ENCODE data around the gene PGRMC2.

DNA sequence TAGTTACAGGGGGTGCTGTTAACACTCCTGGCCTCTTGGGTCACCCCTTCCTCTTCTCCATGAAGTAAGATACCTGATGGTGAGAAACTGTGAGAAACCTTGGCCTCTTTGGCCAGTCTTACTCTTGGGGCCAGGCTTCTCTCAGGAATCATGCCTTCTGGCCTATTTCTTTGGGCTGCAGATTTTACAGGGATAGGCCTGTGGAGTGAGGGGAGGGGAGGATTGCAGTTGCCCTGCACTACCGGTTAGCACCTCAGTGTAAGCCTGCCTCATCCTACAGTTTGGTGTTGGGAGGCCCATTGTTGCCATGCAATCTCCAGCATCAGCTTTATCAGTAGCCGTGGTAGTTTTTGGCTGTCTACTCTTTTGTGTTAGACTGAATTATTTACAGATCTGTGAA is 7.6 kb upstream of the PGRMC2 start:
- TF ChIP-seq, protein P1, sequence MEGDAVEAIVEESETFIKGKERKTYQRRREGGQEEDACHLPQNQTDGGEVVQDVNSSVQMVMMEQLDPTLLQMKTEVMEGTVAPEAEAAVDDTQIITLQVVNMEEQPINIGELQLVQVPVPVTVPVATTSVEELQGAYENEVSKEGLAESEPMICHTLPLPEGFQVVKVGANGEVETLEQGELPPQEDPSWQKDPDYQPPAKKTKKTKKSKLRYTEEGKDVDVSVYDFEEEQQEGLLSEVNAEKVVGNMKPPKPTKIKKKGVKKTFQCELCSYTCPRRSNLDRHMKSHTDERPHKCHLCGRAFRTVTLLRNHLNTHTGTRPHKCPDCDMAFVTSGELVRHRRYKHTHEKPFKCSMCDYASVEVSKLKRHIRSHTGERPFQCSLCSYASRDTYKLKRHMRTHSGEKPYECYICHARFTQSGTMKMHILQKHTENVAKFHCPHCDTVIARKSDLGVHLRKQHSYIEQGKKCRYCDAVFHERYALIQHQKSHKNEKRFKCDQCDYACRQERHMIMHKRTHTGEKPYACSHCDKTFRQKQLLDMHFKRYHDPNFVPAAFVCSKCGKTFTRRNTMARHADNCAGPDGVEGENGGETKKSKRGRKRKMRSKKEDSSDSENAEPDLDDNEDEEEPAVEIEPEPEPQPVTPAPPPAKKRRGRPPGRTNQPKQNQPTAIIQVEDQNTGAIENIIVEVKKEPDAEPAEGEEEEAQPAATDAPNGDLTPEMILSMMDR (conservative IDR thresholded peaks at IDR 0.05 in 1 of 2, IDR thresholded peaks at IDR 0.05 in 1 of 2; ENCODE audit: low read depth in 1 of 2, low read length in 2 of 2): no peak
- TF ChIP-seq EZH2 (IDR thresholded peaks at IDR 0.05; ENCODE audit: low read length, missing control alignments): no peak
